Brain microvascular endothelial cell (primary cell): Measurements from ENCODE around the gene MIER3.

ENCODE experiments used
- DNase-seq: peaks from one replicate; pipeline ENCODE4 v3.0.0-alpha.2; 2020
- H3K27ac ChIP-seq: fragments of 250-450 bp; sonication (Bioruptor Pico); 2 replicates; pipeline ENCODE4 v1.5.1; 2020; ENCODE audit warnings: mild to moderate bottlenecking, moderate library complexity
- H3K27me3 ChIP-seq: fragments of 250-450 bp; sonication (Bioruptor Pico); replicated peaks from 2 replicates; pipeline ENCODE4 v1.5.1; 2020; ENCODE audit warnings: mild to moderate bottlenecking
- H3K36me3 ChIP-seq: fragments of 250-450 bp; sonication (Bioruptor Pico); replicated peaks from 2 replicates; pipeline ENCODE4 v1.5.1; 2020; ENCODE audit warnings: mild to moderate bottlenecking
- H3K4me3 ChIP-seq: 2 replicates; pipeline ENCODE4 v1.5.1; 2011; ENCODE audit warnings: low read depth, mild to moderate bottlenecking, control low read depth, low read length, moderate library complexity
- CTCF ChIP-seq: IDR thresholded peaks from 2 replicates; pipeline ENCODE4 v1.5.1; 2011; ENCODE audit warnings: low read depth, mild to moderate bottlenecking, moderate library complexity, low read length, control low read depth, inconsistent platforms; ENCODE audit errors: missing control alignments
- in situ Hi-C: cut with HindIII; loops from 2 replicates; pipeline ENCODE4 v1.10.0; 2017; ENCODE audit warnings: low sequenced_read_pairs, low pct_ligation_motif_present

The MIER3 gene

DNA sequence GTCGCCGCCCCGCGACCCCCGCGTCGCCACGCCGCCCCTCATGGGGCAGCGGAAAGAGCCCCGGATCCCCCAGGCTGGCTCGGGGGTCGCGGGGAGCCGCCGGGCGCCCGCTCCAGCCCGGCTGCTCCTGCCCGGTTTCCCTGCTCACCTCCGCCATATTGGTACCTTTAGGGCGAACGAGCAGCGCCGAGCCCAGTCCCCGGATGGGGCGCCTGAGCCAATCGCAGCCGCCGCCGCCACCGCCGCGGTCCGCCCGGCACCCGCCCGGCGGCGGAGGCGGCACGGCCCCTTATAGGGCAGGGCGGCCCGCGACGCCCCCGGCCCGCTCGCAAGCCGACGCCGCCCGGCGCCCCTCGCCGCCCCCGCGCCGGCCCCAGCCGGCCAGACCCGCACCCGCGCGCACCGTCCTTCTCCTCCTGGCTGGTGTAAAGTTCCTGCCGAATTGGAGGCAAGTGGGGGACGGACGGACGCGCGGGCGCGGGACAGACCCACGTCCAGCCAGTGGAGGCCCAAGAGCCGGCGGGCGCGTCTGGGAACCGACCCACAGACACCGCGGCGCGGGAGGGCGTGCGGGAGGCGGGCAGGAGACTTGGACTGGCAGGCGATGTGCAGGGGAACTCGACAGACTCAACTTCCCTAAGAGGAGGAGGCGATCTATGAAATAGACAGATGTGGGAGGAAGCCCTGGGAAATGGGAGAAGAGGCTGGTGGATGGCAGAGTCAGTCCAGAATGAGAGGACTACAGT is at the start of gene MIER3:
Gene MIER3 (minus strand): TSS at position 178 of the 746 bp plus-strand sequence. CDS start 21 bp downstream, at position 157.
- DNase-seq, result peak; percentile 56
- Histone ChIP-seq H3K27me3 (peaks cover 4% of the 10 kb centered on the region), H3K27ac (peak within 1 kb of the TSS; percentile 63), H3K36me3 (no peaks in the 10 kb centered on the region), H3K4me3 (peak within 1 kb of the TSS; percentile 77)
- in situ Hi-C loops, result no loop called here
- TF ChIP-seq CTCF, result no peak

GRCh38 chr5:56995596-56995995 is 43.7 kb upstream of the MIER3 start:
- in situ Hi-C loops, result no loop called here
- no peaks in the 10 kb centered on the region for H3K27me3 ChIP-seq
- H3K36me3 ChIP-seq, result no peaks in the 10 kb centered on the region
- no peak overlapping the region for H3K27ac ChIP-seq
- no peak for DNase-seq
- H3K4me3 ChIP-seq, result no peak overlapping the region
- TF ChIP-seq CTCF, result no peak

- no peak for TF ChIP-seq CTCF
- no peak overlapping the region for H3K27ac ChIP-seq
- no peaks in the 10 kb centered on the region for H3K27me3 ChIP-seq
- H3K4me3 ChIP-seq, result no peak overlapping the region
- in situ Hi-C loops, result no loop called here
- DNase-seq, result no peak
- H3K36me3 ChIP-seq, result no peaks in the 10 kb centered on the region
These were observed 41.3 kb upstream of the MIER3 start for GRCh38 chr5:56993241-56993640.

GRCh38 chr5:56989676-56990075 is 37.8 kb upstream of the MIER3 start:
- Histone ChIP-seq H3K36me3 (no peaks in the 10 kb centered on the region), H3K27ac (no peak overlapping the region)
- in situ Hi-C loops, result no loop called here

DNA sequence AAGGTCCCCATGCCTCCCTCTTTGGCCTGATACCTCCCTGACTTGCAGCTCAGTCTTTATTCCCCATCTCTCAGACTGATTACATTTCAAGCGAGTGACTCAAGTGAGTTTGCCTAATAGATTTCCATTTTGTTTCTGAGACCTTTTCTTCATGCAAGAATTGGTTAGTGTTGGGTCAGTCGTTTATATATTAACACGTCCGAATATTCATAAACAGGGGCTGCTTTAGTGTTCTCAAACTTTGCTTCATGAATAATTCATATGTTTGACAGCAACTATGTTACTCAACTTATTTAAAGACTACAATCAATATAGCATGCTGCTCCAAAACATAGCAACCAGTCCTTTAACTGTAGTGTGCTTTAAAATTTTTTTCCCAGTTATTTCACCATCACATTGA is 36.6 kb upstream of the MIER3 start:
- Histone ChIP-seq H3K27me3 (no peaks in the 10 kb centered on the region), H3K4me3 (no peak overlapping the region), H3K36me3 (no peaks in the 10 kb centered on the region), H3K27ac (no peak overlapping the region)
- no peak for TF ChIP-seq CTCF
- no peak for DNase-seq
- in situ Hi-C loops, result no loop called here

More at GRCh38 chr5:56989676-56990075, 37.8 kb upstream of the MIER3 start:
- no peak for DNase-seq
- no peak for TF ChIP-seq CTCF
- Histone ChIP-seq H3K27me3 (no peaks in the 10 kb centered on the region), H3K4me3 (no peak overlapping the region)

DNA sequence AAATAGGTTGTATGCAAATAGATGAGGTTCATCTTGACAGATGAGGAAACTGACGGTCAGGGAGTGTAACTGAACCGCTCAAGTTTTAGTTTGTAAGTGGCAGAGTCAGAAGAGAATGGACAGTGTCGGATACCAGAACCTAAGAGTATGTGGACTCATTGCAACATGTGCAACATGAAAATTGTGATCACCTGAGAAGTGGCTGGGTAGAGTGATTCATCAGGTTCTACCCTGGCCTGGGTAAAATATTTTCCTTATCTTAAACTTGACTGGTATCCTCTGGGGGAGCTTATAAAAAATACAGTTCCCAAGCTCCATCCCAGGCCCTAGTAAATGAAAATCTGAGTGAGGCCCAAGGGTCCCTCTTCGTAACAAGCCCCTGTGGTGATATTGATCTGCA is 35.2 kb upstream of the MIER3 start:
- Histone ChIP-seq H3K27ac (no peak overlapping the region), H3K4me3 (no peak overlapping the region), H3K36me3 (no peaks in the 10 kb centered on the region), H3K27me3 (no peaks in the 10 kb centered on the region)
- TF ChIP-seq CTCF, result no peak
- DNase-seq, result no peak
- in situ Hi-C loops, result no loop called here
